SK-N-SH (cell line): ENCODE results near the gene EPM2A. TPM values are rescaled to one million over a fixed set of nuclear protein-coding genes. Genes with fewer than 3 reads are reported as not detected.

ENCODE experiments used
- CTCF ChIA-PET: fragments of 300-600, 350-600 bp; formaldehyde crosslinking; extraction: SDS; loops from one replicate; lab custom pipeline; 2021; lab: Yijun Ruan, JAX
- POLR2A ChIA-PET: fragments of 350-600 bp; sonication (Branson Sonifier 250); formaldehyde crosslinking; extraction: SDS; loops from one replicate; lab custom pipeline; 2020; ENCODE audit warnings: antibody characterized with exemption, inconsistent platforms; lab: Yijun Ruan, JAX
- DNase-seq: peaks from one replicate; pipeline ENCODE4 v3.0.0; 2012
- H2AFZ ChIP-seq: fragments of 200-600 bp; sonication (generic); 2 replicates; pipeline ENCODE4 v1.8.1; 2016; ENCODE audit warnings: antibody characterized with exemption, mild to moderate bottlenecking, low read depth
- H3F3A ChIP-seq: fragments of 200-600 bp; sonication (generic); replicated peaks from 2 replicates; pipeline ENCODE3; 2016; ENCODE audit warnings: antibody characterized with exemption, mild to moderate bottlenecking; ENCODE audit not compliant: insufficient read depth
- H3K27ac ChIP-seq, 2 experiments: fragments of 200-500 bp in 1 of 2; fragments of 200-600 bp in 1 of 2; sonication (Bioruptor generic) in 1 of 2; sonication (generic), shearing (Covaris generic) in 1 of 2; 2 replicates each; pipeline versions ENCODE4 v1.5.1 to v1.6.1; 2014 to 2016; ENCODE audit warnings: low read depth in 2 of 2, inconsistent platforms in 1 of 2, low read length in 1 of 2, mild to moderate bottlenecking in 1 of 2, mixed read lengths in 1 of 2
- H3K27me3 ChIP-seq: fragments of 200-600 bp; sonication (generic), shearing (Covaris generic); 2 replicates; pipeline ENCODE4 v1.6.1; 2016; ENCODE audit warnings: mixed run types; ENCODE audit not compliant: insufficient read depth
- H3K36me3 ChIP-seq, 2 experiments: fragments of 200-500 bp in 1 of 2; fragments of 200-600 bp in 1 of 2; sonication (Bioruptor generic) in 1 of 2; sonication (generic) in 1 of 2; replicated peaks in 1 of 2; 2 replicates each; pipeline versions ENCODE3 to v1.5.1; 2014 to 2016; ENCODE audit warnings: low read length in 1 of 2, mild to moderate bottlenecking in 1 of 2; ENCODE audit not compliant: insufficient read depth in 2 of 2, control insufficient read depth in 1 of 2
- H3K4me1 ChIP-seq, 2 experiments: fragments of 200-500 bp in 1 of 2; fragments of 200-600 bp in 1 of 2; sonication (Bioruptor generic) in 1 of 2; sonication (generic), shearing (Covaris generic) in 1 of 2; 2 replicates each; pipeline versions ENCODE4 v1.5.1 to v1.6.1; 2014 to 2016; ENCODE audit warnings: low read depth in 1 of 2, low read length in 1 of 2, mixed run types in 1 of 2; ENCODE audit not compliant: insufficient read depth in 2 of 2, control insufficient read depth in 1 of 2
- H3K4me2 ChIP-seq: fragments of 200-600 bp; sonication (generic), shearing (Covaris generic); 2 replicates; pipeline ENCODE4 v1.6.1; 2017; ENCODE audit warnings: mixed run types
- H3K4me3 ChIP-seq, 2 experiments: fragments of 200-500 bp in 1 of 2; fragments of 200-600 bp in 1 of 2; sonication (Bioruptor generic) in 1 of 2; sonication (generic), shearing (Covaris generic) in 1 of 2; 2 replicates each; pipeline versions ENCODE4 v1.5.1 to v1.8.1; 2014 to 2016; ENCODE audit warnings: low read depth in 2 of 2, inconsistent platforms in 1 of 2, low read length in 1 of 2, mild to moderate bottlenecking in 1 of 2, mixed read lengths in 1 of 2, moderate library complexity in 1 of 2
- H3K79me2 ChIP-seq: fragments of 200-600 bp; sonication (generic); 2 replicates; pipeline ENCODE4 v1.8.1; 2017; ENCODE audit warnings: mild to moderate bottlenecking; ENCODE audit not compliant: insufficient read depth
- H3K9ac ChIP-seq: fragments of 200-600 bp; sonication (generic); 2 replicates; pipeline ENCODE4 v1.6.1; 2017; ENCODE audit warnings: mixed run types
- H3K9me2 ChIP-seq: fragments of 200-600 bp; sonication (generic); 2 replicates; pipeline ENCODE4 v1.6.1; 2017; ENCODE audit warnings: mixed run types
- H3K9me3 ChIP-seq: fragments of 200-600 bp; sonication (generic); 2 replicates; pipeline ENCODE4 v1.6.1; 2017; ENCODE audit warnings: mixed run types, mild to moderate bottlenecking, moderate library complexity
- H4K20me1 ChIP-seq: fragments of 200-600 bp; sonication (generic); 2 replicates; pipeline ENCODE4 v1.6.1; 2017; ENCODE audit warnings: mild to moderate bottlenecking, mixed run types; ENCODE audit not compliant: insufficient read depth
- CTCF ChIP-seq: fragments of 200-600 bp; sonication (generic); IDR thresholded peaks from 2 replicates; pipeline ENCODE4 v1.6.1; 2017; ENCODE audit warnings: antibody characterized with exemption, mild to moderate bottlenecking, moderate library complexity
- ELF1 ChIP-seq: IDR thresholded peaks from 2 replicates; pipeline ENCODE4 v1.4.0; 2012
- EP300 ChIP-seq, 2 experiments: IDR thresholded peaks; 2 replicates each; pipeline versions ENCODE4 v1.4.0 to v1.6.1; 2012; ENCODE audit warnings: borderline replicate concordance in 1 of 2, low read depth in 1 of 2, low read length in 1 of 2
- FOSL2 ChIP-seq: IDR thresholded peaks from 2 replicates; pipeline ENCODE4 v1.4.0; 2012; ENCODE audit warnings: low read depth, mild to moderate bottlenecking, moderate library complexity, borderline replicate concordance
- FOXJ3 ChIP-seq: sonication (generic); formaldehyde crosslinking; IDR thresholded peaks from 2 replicates; pipeline ENCODE4 v1.5.1; 2020; ENCODE audit warnings: mild to moderate bottlenecking, missing genetic modification reagents
- GABPA ChIP-seq: IDR thresholded peaks from 2 replicates; pipeline ENCODE4 v1.4.0; 2012; ENCODE audit warnings: low read depth, mild to moderate bottlenecking
- NFIC ChIP-seq: IDR thresholded peaks from 2 replicates; pipeline ENCODE4 v1.4.0; 2012; ENCODE audit warnings: borderline replicate concordance
- NRF1 ChIP-seq: IDR thresholded peaks from 2 replicates; pipeline ENCODE4 v1.6.1; 2012; ENCODE audit warnings: low read depth, mild to moderate bottlenecking, low read length
- POLR2AphosphoS5 ChIP-seq: IDR thresholded peaks from 2 replicates; pipeline ENCODE4 v1.6.1; 2012; ENCODE audit warnings: low read depth, low read length
- RFX5 ChIP-seq: IDR thresholded peaks from 2 replicates; pipeline ENCODE4 v1.6.1; 2012; ENCODE audit warnings: mild to moderate bottlenecking, improper control_type of control experiment, low read length
- RXRA ChIP-seq: IDR thresholded peaks from 2 replicates; pipeline ENCODE4 v1.4.0; 2012; ENCODE audit warnings: low read depth, mild to moderate bottlenecking, borderline replicate concordance
- SIN3A ChIP-seq: IDR thresholded peaks from 2 replicates; pipeline ENCODE4 v1.6.1; 2012; ENCODE audit warnings: low read depth, mild to moderate bottlenecking, low read length, moderate library complexity, borderline replicate concordance
- SMC3 ChIP-seq: IDR thresholded peaks from 2 replicates; pipeline ENCODE4 v1.6.1; 2012; ENCODE audit warnings: low read depth, low read length, improper control_type of control experiment
- TAF1 ChIP-seq: IDR thresholded peaks from 2 replicates; pipeline ENCODE4 v1.6.1; 2012; ENCODE audit warnings: low read depth, mild to moderate bottlenecking, low read length, moderate library complexity, borderline replicate concordance
- TCF12 ChIP-seq: IDR thresholded peaks from 2 replicates; pipeline ENCODE4 v1.4.0; 2012
- TEAD4 ChIP-seq: IDR thresholded peaks from 2 replicates; pipeline ENCODE4 v1.4.0; 2012; ENCODE audit warnings: mild to moderate bottlenecking, borderline replicate concordance; ENCODE audit not compliant: insufficient read depth
- ZBTB33 ChIP-seq: IDR thresholded peaks from 2 replicates; pipeline ENCODE4 v1.4.0; 2012; ENCODE audit warnings: low read depth, borderline replicate concordance
- WGBS: methylation state at CpG from one replicate; pipeline ENCODE4 v1.1.6; 2017; ENCODE audit warnings: low lambda C conversion rate; 5-methylcytosine and 5-hydroxymethylcytosine counted together
- polyA plus RNA-seq, 3 experiments: library from polyadenylated mRNA; depleted of rRNA; stranded (reverse); fragments of >200 nt; gene quantifications; 2 replicates each; pipeline ENCODE4 v1.2.3, GENCODE V29; 2012
- TF ChIP-seq, protein P1 (sequence below): IDR thresholded peaks from 2 replicates; pipeline ENCODE4 v1.6.1; 2012; ENCODE audit warnings: mild to moderate bottlenecking, low read depth, low read length, moderate library complexity
- TF ChIP-seq, protein P2 (sequence below): fragments of 150-350 bp; IDR thresholded peaks from 2 replicates; pipeline ENCODE4 v1.6.1; 2017; ENCODE audit warnings: antibody characterized with exemption, low read length, low read depth, borderline replicate concordance

EPM2A gene
- polyA plus RNA-seq, 1 of the 3 experiments (the other 2 are of a cell fraction): 2.7 TPM

- DNase-seq: no peak
- Histone ChIP-seq H4K20me1 (no peaks in the 10 kb centered on the region), H2AFZ (no peak overlapping the region), H3K4me2 (no peak overlapping the region), H3F3A (no peaks in the 10 kb centered on the region), H3K27ac (no peak overlapping the region), H3K4me3 (no peak overlapping the region), H3K9ac (no peak overlapping the region), H3K27me3 (no peaks in the 10 kb centered on the region), H3K4me1 (peaks cover 0 to 3% of the 10 kb centered on the region in 2 experiments; a peak in 2 of 4 replicates), H3K9me3 (no peaks in the 10 kb centered on the region), H3K9me2 (no peaks in the 10 kb centered on the region), H3K79me2 (no peaks in the 10 kb centered on the region), H3K36me3 (no peaks in the 10 kb centered on the region)
- ChIA-PET CTCF (interaction anchor here (1.4 to 1.5 kb wide), 2 partner anchors 25 to 1023 kb away, joined by 3 to 4 read pairs; no protein-coding TSS in a partner anchor), POLR2A (no interaction called here)
- WGBS: 55% methylated on average over 1 of the region's 1 CpG
- TF ChIP-seq CTCF (no peak), NRF1 (no peak), EP300 (IDR thresholded peaks at IDR 0.05; ENCODE audit: borderline replicate concordance in 1 of 2, low read depth in 1 of 2, low read length in 1 of 2) (no peak), FOXJ3 (CRISPR knock-in tag) (no peak), ZBTB33 (no peak), NFIC (no peak), SMC3 (no peak), POLR2AphosphoS5 (no peak), SIN3A (no peak), RFX5 (no peak), RXRA (no peak), GABPA (no peak), TEAD4 (no peak), FOSL2 (no peak), ELF1 (no peak), TCF12 (no peak), TAF1 (no peak)
- TF ChIP-seq, protein P1, sequence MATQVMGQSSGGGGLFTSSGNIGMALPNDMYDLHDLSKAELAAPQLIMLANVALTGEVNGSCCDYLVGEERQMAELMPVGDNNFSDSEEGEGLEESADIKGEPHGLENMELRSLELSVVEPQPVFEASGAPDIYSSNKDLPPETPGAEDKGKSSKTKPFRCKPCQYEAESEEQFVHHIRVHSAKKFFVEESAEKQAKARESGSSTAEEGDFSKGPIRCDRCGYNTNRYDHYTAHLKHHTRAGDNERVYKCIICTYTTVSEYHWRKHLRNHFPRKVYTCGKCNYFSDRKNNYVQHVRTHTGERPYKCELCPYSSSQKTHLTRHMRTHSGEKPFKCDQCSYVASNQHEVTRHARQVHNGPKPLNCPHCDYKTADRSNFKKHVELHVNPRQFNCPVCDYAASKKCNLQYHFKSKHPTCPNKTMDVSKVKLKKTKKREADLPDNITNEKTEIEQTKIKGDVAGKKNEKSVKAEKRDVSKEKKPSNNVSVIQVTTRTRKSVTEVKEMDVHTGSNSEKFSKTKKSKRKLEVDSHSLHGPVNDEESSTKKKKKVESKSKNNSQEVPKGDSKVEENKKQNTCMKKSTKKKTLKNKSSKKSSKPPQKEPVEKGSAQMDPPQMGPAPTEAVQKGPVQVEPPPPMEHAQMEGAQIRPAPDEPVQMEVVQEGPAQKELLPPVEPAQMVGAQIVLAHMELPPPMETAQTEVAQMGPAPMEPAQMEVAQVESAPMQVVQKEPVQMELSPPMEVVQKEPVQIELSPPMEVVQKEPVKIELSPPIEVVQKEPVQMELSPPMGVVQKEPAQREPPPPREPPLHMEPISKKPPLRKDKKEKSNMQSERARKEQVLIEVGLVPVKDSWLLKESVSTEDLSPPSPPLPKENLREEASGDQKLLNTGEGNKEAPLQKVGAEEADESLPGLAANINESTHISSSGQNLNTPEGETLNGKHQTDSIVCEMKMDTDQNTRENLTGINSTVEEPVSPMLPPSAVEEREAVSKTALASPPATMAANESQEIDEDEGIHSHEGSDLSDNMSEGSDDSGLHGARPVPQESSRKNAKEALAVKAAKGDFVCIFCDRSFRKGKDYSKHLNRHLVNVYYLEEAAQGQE: no peak
- TF ChIP-seq, protein P2, sequence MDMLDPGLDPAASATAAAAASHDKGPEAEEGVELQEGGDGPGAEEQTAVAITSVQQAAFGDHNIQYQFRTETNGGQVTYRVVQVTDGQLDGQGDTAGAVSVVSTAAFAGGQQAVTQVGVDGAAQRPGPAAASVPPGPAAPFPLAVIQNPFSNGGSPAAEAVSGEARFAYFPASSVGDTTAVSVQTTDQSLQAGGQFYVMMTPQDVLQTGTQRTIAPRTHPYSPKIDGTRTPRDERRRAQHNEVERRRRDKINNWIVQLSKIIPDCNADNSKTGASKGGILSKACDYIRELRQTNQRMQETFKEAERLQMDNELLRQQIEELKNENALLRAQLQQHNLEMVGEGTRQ: no peak
Observed at GRCh38 chr6:145608850-145609249, 126.5 kb downstream of the EPM2A start.
